H9 (cell line): ENCODE measurements around the gene ZSWIM5. TPM values are rescaled to one million over a fixed set of nuclear protein-coding genes. Genes with fewer than 3 reads are reported as not detected.

Experiments
- DNase-seq: peaks from one replicate; pipeline ENCODE4 v3.0.0-alpha.2; 2017
- H2AFZ ChIP-seq: one replicate; pipeline ENCODE4 v1.6.1; 2013; ENCODE audit warnings: mild to moderate bottlenecking, low read length, control low read depth, moderate library complexity
- H2AK5ac ChIP-seq: 2 replicates; pipeline ENCODE4 v1.6.1; 2013; ENCODE audit warnings: low read length, control low read depth, mixed read lengths; ENCODE audit not compliant: insufficient read length
- H2BK120ac ChIP-seq: one replicate; pipeline ENCODE4 v1.6.1; 2013; ENCODE audit warnings: low read depth, mild to moderate bottlenecking, low read length, control low read depth, inconsistent platforms; ENCODE audit not compliant: poor library complexity, severe bottlenecking
- H2BK12ac ChIP-seq: 2 replicates; pipeline ENCODE4 v1.6.1; 2013; ENCODE audit warnings: low read length, control low read depth, mixed read lengths, low read depth; ENCODE audit not compliant: insufficient read length
- H2BK15ac ChIP-seq: 2 replicates; pipeline ENCODE4 v1.6.1; 2013; ENCODE audit warnings: low read depth, low read length, control low read depth
- H2BK20ac ChIP-seq: one replicate; pipeline ENCODE4 v1.6.1; 2013; ENCODE audit warnings: low read depth, mild to moderate bottlenecking, low read length, control low read depth, inconsistent platforms; ENCODE audit not compliant: poor library complexity, severe bottlenecking
- H2BK5ac ChIP-seq: 2 replicates; pipeline ENCODE4 v1.6.1; 2013; ENCODE audit warnings: low read length, control low read depth, mixed read lengths; ENCODE audit not compliant: insufficient read length
- H3K14ac ChIP-seq: 2 replicates; pipeline ENCODE4 v1.6.1; 2013; ENCODE audit warnings: low read length, control low read depth; ENCODE audit not compliant: insufficient read depth
- H3K18ac ChIP-seq: 2 replicates; pipeline ENCODE4 v1.6.1; 2013; ENCODE audit warnings: low read depth, mild to moderate bottlenecking, mixed read lengths, low read length, control low read depth; ENCODE audit not compliant: insufficient read length
- H3K23ac ChIP-seq: 2 replicates; pipeline ENCODE4 v1.6.1; 2013; ENCODE audit warnings: low read length, control low read depth, mixed read lengths, low read depth; ENCODE audit not compliant: insufficient read length
- H3K23me2 ChIP-seq: 2 replicates; pipeline ENCODE4 v1.6.1; 2013; ENCODE audit warnings: low read depth, mild to moderate bottlenecking, mixed read lengths, low read length, control low read depth; ENCODE audit not compliant: insufficient read length, poor library complexity, severe bottlenecking
- H3K27ac ChIP-seq: 2 replicates; pipeline ENCODE4 v1.5.1; 2013; ENCODE audit warnings: low read length, control low read depth, mixed read lengths, low read depth; ENCODE audit not compliant: insufficient read length
- H3K27me3 ChIP-seq: 2 replicates; pipeline ENCODE4 v1.6.1; 2013; ENCODE audit warnings: low read length, control low read depth, inconsistent platforms; ENCODE audit not compliant: insufficient read depth
- H3K4ac ChIP-seq: 2 replicates; pipeline ENCODE4 v1.6.1; 2013; ENCODE audit warnings: low read depth, mild to moderate bottlenecking, control low read depth, inconsistent platforms, low read length, moderate library complexity
- H3K4me1 ChIP-seq: 2 replicates; pipeline ENCODE4 v1.6.1; 2013; ENCODE audit warnings: low read length, control low read depth, inconsistent platforms; ENCODE audit not compliant: insufficient read depth
- H3K4me2 ChIP-seq: 2 replicates; pipeline ENCODE4 v1.6.1; 2013; ENCODE audit warnings: low read length, control low read depth, mixed read lengths; ENCODE audit not compliant: insufficient read length, insufficient read depth
- H3K56ac ChIP-seq: 2 replicates; pipeline ENCODE4 v1.6.1; 2013; ENCODE audit warnings: low read depth, mild to moderate bottlenecking, mixed read lengths, low read length, control low read depth; ENCODE audit not compliant: insufficient read length
- H3K79me1 ChIP-seq: 2 replicates; pipeline ENCODE4 v1.6.1; 2013; ENCODE audit warnings: low read depth, mild to moderate bottlenecking, moderate library complexity, low read length, control low read depth, inconsistent platforms; ENCODE audit not compliant: insufficient read depth, poor library complexity, severe bottlenecking
- H3K79me2 ChIP-seq: 2 replicates; pipeline ENCODE4 v1.6.1; 2013; ENCODE audit warnings: low read length, control low read depth, inconsistent platforms; ENCODE audit not compliant: insufficient read depth
- H3K9ac ChIP-seq: 2 replicates; pipeline ENCODE4 v1.6.1; 2013; ENCODE audit warnings: low read length, control low read depth, mixed read lengths; ENCODE audit not compliant: insufficient read length; ENCODE audit errors: extremely low read depth
- H3K9me3 ChIP-seq: one replicate; pipeline ENCODE4 v1.6.1; 2013; ENCODE audit warnings: low read depth, low read length, inconsistent platforms; ENCODE audit not compliant: control insufficient read depth
- H3T11ph ChIP-seq: one replicate; pipeline ENCODE4 v1.6.1; 2013; ENCODE audit warnings: mild to moderate bottlenecking, low read length, control low read depth, inconsistent platforms
- H4K20me1 ChIP-seq: one replicate; pipeline ENCODE4 v1.6.1; 2013; ENCODE audit not compliant: control insufficient read depth, insufficient read length, insufficient read depth
- H4K5ac ChIP-seq: 2 replicates; pipeline ENCODE4 v1.6.1; 2013; ENCODE audit warnings: low read depth, mild to moderate bottlenecking, mixed read lengths, low read length, control low read depth; ENCODE audit not compliant: insufficient read length
- H4K8ac ChIP-seq: replicated peaks from 2 replicates; pipeline ENCODE4 v1.6.1; 2013; ENCODE audit warnings: low read length, control low read depth, mixed read lengths, low read depth; ENCODE audit not compliant: insufficient read length
- H4K91ac ChIP-seq: 2 replicates; pipeline ENCODE4 v1.6.1; 2013; ENCODE audit warnings: low read depth, mild to moderate bottlenecking, moderate library complexity, mixed read lengths, low read length, control low read depth; ENCODE audit not compliant: insufficient read length
- H3K27ac Mint-ChIP-seq, 3 experiments: 2 replicates in 2 of 3; 3 replicates in 1 of 3; pipeline ENCODE4 v1.8.0; 2020 to 2021; ENCODE audit warnings: mixed read lengths in 3 of 3, mild to moderate bottlenecking in 1 of 3, moderate library complexity in 1 of 3
- H3K27me3 Mint-ChIP-seq: 2 replicates; pipeline ENCODE4 v1.8.0; 2021; ENCODE audit warnings: low read depth, mild to moderate bottlenecking, moderate library complexity, mixed read lengths
- H3K36me3 Mint-ChIP-seq, 3 experiments: 2 replicates in 2 of 3; 3 replicates in 1 of 3; pipeline ENCODE4 v1.8.0; 2020 to 2021; ENCODE audit warnings: low read depth in 3 of 3, mixed read lengths in 3 of 3; ENCODE audit not compliant: insufficient read depth in 1 of 3
- H3K4me1 Mint-ChIP-seq, 2 experiments: 2 replicates each; pipeline ENCODE4 v1.8.0; 2020; ENCODE audit warnings: mixed read lengths in 2 of 2
- H3K4me3 Mint-ChIP-seq, 2 experiments: 2 replicates in 1 of 2; 3 replicates in 1 of 2; pipeline ENCODE4 v1.8.0; 2020 to 2021; ENCODE audit warnings: mild to moderate bottlenecking in 2 of 2, mixed read lengths in 2 of 2, moderate library complexity in 1 of 2
- H3K9me3 Mint-ChIP-seq, 2 experiments: 2 replicates in 1 of 2; 3 replicates in 1 of 2; pipeline ENCODE4 v1.8.0; 2020; ENCODE audit warnings: mild to moderate bottlenecking in 2 of 2, mixed read lengths in 2 of 2, moderate library complexity in 1 of 2
- WGBS: extraction: QIAGEN DNeasy Blood & Tissue Kit; methylation state at CpG from one replicate; pipeline ENCODE4 v1.1.7; 2013; ENCODE audit warnings: missing lambda C conversion rate, low lambda C conversion rate, mixed read lengths; ENCODE audit not compliant: insufficient read length; ENCODE audit errors: extremely low coverage; 5-methylcytosine and 5-hydroxymethylcytosine counted together
- total RNA-seq: library from RNA; stranded (reverse); gene quantifications from 2 replicates; pipeline ENCODE4 v1.2.1, GENCODE V29; 2021
- TF ChIP-seq, protein P1 (sequence below): fragments of 200-600 bp; sonication (generic); conservative IDR thresholded peaks from 3 replicates; pipeline ENCODE4 v1.8.0; 2021; ENCODE audit warnings: antibody characterized with exemption, mild to moderate bottlenecking

Gene ZSWIM5
- total RNA-seq, 1 experiment from 2014 or later, result 3.5 TPM

DNA sequence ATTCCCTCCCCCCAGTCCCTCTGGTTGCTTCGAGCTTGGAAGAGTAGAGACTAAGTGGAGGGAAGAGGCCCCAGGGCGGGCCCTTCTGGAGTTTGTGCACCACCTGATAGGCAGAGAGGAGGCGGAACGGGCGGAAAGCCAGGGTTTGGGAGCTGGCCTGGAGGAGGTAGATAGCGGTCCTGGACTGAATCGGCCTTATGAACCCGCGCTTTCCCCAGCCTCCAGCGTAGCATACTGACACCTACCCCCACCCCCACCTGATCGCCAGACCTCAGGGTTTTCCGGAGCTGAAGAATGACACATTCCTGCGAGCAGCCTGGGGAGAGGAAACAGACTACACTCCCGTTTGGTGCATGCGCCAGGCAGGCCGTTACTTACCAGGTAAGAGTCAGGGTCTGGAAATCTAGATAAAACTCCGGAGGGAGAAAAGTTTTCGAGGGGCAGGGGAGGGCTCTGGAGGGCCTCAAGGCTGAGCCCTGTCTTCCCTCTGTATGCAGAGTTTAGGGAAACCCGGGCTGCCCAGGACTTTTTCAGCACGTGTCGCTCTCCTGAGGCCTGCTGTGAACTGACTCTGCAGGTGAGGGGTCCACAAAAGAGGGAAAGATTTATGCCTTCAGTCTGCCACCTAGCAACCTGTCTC, 193.6 kb downstream of the ZSWIM5 start:
- H2BK20ac ChIP-seq, result no peak overlapping the region
- no peak overlapping the region for H2BK120ac ChIP-seq
- H3K4me1 ChIP-seq, result peaks cover 7% of the 10 kb centered on the region
- H3K27me3 ChIP-seq, result no peaks in the 10 kb centered on the region
- no peaks in the 10 kb centered on the region for H4K20me1 ChIP-seq
- peaks cover 4 to 37% (median 31%) of the 10 kb centered on the region in 3 experiments for H3K36me3 Mint-ChIP-seq
- H3K14ac ChIP-seq, result no peak overlapping the region; the same call in 1 of the 2 replicates
- H4K5ac ChIP-seq, result no peak overlapping the region
- H3K27ac ChIP-seq, result no peak overlapping the region
- peak overlapping the region; percentile 65 to 80 for H3K4me3 Mint-ChIP-seq
- H3K27me3 Mint-ChIP-seq, result no peaks in the 10 kb centered on the region; the same call in 1 of the 2 replicates
- no peak overlapping the region for H4K91ac ChIP-seq
- peak overlapping the region; percentile 77 for H3K4me2 ChIP-seq
- no peak overlapping the region for H3K56ac ChIP-seq
- H2AK5ac ChIP-seq, result no peak overlapping the region
- H3K23ac ChIP-seq, result no peak overlapping the region
- H3K27ac Mint-ChIP-seq, result peak overlapping the region in 2 of 3 experiments; percentile 83 to 90; a peak in 5 of 7 replicates
- no peak overlapping the region for H2BK15ac ChIP-seq
- H2BK12ac ChIP-seq, result no peak overlapping the region
- H3T11ph ChIP-seq, result no peak overlapping the region
- no peaks in the 10 kb centered on the region for H3K9me3 Mint-ChIP-seq
- H3K23me2 ChIP-seq, result peaks cover 19% of the 10 kb centered on the region
- peak overlapping the region; percentile 47 for H3K9ac ChIP-seq
- no peak overlapping the region for H2BK5ac ChIP-seq
- WGBS, result no CpG with 5 or more reads among the region's 21 CpGs
- no peak overlapping the region for H2AFZ ChIP-seq
- peak; percentile 58 for DNase-seq
- no peaks in the 10 kb centered on the region for H3K79me1 ChIP-seq
- H3K79me2 ChIP-seq, result no peaks in the 10 kb centered on the region
- no peak overlapping the region for H3K4ac ChIP-seq
- peaks cover 26 to 28% of the 10 kb centered on the region in 2 experiments for H3K4me1 Mint-ChIP-seq
- TF ChIP-seq, protein P1, sequence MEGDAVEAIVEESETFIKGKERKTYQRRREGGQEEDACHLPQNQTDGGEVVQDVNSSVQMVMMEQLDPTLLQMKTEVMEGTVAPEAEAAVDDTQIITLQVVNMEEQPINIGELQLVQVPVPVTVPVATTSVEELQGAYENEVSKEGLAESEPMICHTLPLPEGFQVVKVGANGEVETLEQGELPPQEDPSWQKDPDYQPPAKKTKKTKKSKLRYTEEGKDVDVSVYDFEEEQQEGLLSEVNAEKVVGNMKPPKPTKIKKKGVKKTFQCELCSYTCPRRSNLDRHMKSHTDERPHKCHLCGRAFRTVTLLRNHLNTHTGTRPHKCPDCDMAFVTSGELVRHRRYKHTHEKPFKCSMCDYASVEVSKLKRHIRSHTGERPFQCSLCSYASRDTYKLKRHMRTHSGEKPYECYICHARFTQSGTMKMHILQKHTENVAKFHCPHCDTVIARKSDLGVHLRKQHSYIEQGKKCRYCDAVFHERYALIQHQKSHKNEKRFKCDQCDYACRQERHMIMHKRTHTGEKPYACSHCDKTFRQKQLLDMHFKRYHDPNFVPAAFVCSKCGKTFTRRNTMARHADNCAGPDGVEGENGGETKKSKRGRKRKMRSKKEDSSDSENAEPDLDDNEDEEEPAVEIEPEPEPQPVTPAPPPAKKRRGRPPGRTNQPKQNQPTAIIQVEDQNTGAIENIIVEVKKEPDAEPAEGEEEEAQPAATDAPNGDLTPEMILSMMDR, result no peak
- H3K9me3 ChIP-seq, result no peaks in the 10 kb centered on the region
- no peak overlapping the region for H3K18ac ChIP-seq
- H4K8ac ChIP-seq, result no peak overlapping the region
